HL-60/S4 (cell line): ENCODE measurements around the gene ZNF554.
"Not testable (repeated sequence)": the region's sequence is repeated elsewhere in the genome, so short reads cannot be mapped to it uniquely, and the experiment has no call there.

Experiments used
- in situ Hi-C: fragments of 300-500 bp; cut with MboI; formaldehyde crosslinking; loops from 2 replicates; pipeline ENCODE4 v1.14.3; 2022; ENCODE audit warnings: low sequenced_read_pairs

ZNF554 gene

GRCh38 chr19:2790557-2791271, 29.0 kb upstream of the ZNF554 start:
- in situ Hi-C loops, result no loop called here

GRCh38 chr19:2791440-2791839, 28.2 kb upstream of the ZNF554 start:
- in situ Hi-C loops, result no loop called here

- in situ Hi-C loops, result no loop called here
Observed at GRCh38 chr19:2791876-2792275, 27.8 kb upstream of the ZNF554 start.

GRCh38 chr19:2792666-2793065, 27.0 kb upstream of the ZNF554 start:
- in situ Hi-C loops, result not testable (repeated sequence)

- in situ Hi-C loops, result no loop called here
Observed at GRCh38 chr19:2793126-2793525, 26.5 kb upstream of the ZNF554 start.

GRCh38 chr19:2793577-2793976, 26.1 kb upstream of the ZNF554 start:
- in situ Hi-C loops, result no loop called here

GRCh38 chr19:2795827-2796658, 23.6 kb upstream of the ZNF554 start:
- in situ Hi-C loops, result no loop called here

GRCh38 chr19:2796659-2797266, 22.9 kb upstream of the ZNF554 start:
- in situ Hi-C loops, result no loop called here

- in situ Hi-C loops, result no loop called here
Observed at GRCh38 chr19:2797280-2797679, 22.4 kb upstream of the ZNF554 start.

GRCh38 chr19:2798158-2798685, 21.4 kb upstream of the ZNF554 start:
- in situ Hi-C loops, result no loop called here

GRCh38 chr19:2798733-2799132, 20.9 kb upstream of the ZNF554 start:
- in situ Hi-C loops, result no loop called here

GRCh38 chr19:2799273-2800020, 20.2 kb upstream of the ZNF554 start:
- in situ Hi-C loops, result no loop called here

- in situ Hi-C loops, result no loop called here
Observed at GRCh38 chr19:2800506-2800905, 19.2 kb upstream of the ZNF554 start.

- in situ Hi-C loops, result no loop called here
Observed at GRCh38 chr19:2802826-2803225, 16.8 kb upstream of the ZNF554 start.

GRCh38 chr19:2803486-2804155, 16.0 kb upstream of the ZNF554 start:
- in situ Hi-C loops, result no loop called here

GRCh38 chr19:2804156-2805004, 15.3 kb upstream of the ZNF554 start:
- in situ Hi-C loops, result no loop called here

GRCh38 chr19:2805261-2805900, 14.3 kb upstream of the ZNF554 start:
- in situ Hi-C loops, result no loop called here

GRCh38 chr19:2805991-2806649, 13.5 kb upstream of the ZNF554 start:
- in situ Hi-C loops, result no loop called here
